Stimulated activated CD4-positive, alpha-beta T cell treated with anti-CD3 and anti-CD28 coated beads, Interleukin-12 subunit alpha, Interleukin-12 subunit beta, amount 100 ng/mL, for 48 hours (primary cell): ENCODE measurements around the gene COL15A1.

ENCODE experiments used
- DNase-seq, 3 donors: peaks; one replicate each; pipeline ENCODE4 v3.0.0-alpha.2; 2020; ENCODE audit warnings: low read depth in 2 of 3, low spot score in 1 of 3

COL15A1 gene

DNA sequence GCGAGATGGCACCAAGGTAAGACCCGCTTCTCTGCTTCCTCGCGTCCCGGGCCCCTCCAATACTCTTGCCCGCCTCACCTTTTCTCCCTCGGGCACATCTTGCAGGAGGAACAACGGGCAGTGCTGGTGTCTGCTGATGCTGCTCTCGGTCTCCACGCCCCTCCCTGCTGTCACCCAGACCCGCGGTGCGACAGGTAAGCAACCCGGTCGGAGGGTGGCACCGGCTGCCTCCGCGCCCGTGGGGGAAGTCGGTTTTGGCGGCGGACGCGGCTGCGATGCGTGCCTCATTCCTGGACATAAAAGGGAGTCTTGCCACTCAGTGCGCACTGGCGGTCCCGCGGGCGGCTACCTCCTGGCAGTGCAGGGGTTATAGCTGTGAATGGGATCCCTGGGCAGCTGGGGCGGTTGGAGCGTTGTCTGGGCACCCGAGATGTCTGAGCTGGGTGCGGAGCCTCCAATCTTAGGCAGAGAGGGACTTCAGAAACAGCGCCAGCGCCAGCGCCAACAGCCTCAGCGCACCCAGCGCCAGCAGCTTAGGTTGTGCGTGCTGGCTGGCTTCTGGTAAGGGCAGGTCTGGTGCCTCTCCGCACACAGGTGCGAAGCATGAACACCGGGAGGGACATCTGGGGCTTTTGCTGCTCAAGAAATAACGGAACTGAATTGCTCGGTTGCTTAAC lies 488 bp downstream of the COL15A1 start:
- DNase-seq: no peak

DNA sequence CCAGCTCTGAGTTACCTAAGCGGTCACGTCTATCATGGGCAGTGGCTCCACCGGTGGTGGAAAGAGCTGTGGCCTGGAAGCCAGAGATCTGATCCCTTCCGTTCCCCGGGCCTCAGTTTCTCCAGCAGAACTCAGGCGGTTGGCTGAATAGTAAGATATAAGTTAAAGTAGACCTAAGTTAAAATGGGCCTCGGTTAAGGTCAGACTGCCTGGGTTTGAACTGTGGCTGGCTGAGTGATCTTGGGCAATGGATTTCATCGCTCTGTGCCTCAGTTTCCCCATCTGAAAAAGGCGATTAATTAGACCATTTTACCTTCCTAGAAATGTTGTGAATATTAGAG lies 997 bp downstream of the COL15A1 start:
- DNase-seq: no peak

DNA sequence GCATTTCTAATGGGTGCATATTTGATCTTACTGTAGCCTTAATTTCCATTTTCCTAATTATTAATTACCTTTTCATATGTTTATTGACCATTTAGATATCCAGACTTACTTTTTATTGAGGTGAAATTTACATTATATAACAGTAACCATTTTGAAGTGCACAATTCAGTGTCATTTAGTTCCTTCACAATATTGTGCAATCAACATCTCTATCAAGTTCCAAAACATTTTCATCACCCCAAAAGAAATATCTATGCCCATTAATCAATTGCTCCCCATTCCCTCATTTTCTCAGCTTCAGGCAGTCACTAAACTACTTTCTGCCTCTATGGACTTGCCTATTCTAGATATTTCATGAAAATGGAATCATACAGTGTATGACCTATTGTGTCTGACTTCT lies 5.9 kb downstream of the COL15A1 start:
- DNase-seq: no peak

DNA sequence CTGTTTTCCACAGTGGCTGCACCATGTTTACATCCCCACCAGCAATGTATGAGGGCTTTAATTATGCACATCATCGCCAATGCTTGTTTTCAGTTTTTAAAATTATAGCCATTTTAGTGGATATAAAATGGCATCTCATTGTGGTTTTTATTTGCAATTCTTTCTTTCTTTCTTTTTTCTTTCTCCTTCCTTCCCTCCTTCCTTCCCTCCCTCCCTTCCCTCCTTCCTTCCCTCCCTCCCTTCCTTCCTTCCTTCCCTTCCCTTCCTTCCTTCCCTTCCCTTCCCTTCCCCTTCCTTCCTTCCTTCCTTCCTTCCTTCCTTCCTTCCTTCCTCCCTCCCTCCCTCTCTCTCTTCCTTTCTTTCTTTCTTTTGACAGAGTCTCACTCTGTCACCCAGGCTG lies 6.6 kb downstream of the COL15A1 start:
- no peak for DNase-seq

DNA sequence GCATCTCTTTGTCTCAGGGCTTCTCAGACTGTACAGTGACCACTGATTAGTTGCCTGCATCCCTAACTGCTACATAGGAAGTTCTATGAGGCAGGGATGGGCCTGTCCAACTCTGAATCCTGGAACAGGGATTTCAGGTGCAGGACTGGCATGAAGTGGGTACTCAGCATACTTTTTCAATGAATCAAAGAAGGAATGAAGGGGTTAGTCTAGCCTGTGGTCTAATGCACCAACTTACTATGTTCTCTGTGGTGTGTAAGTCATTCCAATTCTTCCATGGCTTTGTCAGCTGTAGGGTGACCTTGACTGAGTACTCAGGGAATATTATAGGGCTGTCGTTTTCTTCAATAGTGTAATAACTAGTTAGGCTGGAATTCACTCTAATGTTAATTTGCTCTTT lies 8.3 kb downstream of the COL15A1 start:
- DNase-seq: no peak

DNA sequence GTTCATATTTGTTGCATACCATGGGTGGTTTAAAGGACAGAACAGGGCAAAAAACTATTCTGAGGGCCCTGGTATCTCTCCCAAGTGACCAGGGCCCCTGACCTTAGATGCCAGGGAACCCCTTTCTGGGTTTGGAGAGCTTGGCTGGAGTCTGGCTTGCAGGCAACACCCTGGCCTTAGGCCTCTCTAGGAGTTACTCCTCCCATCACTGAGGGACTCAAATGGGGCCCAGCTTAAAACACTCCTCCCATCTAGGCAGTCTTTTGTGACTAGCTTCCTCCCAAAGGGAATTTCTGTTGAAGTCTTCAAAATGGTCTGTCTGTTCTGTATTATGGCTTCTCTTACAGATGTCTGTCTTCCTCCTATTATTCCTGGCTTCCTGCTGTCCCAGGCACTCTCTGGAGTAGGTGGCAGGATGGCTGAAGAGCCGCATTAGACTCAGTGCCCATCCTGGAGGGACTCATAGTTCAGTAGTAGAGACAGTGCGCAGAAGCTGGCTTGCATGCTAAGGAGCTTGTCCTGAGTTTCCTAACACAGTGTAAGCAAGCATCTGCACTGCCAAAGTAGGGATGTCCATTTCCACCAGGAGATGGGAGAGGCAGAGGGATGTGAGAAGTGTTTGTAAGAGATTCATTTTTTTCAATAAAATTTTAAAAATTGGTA lies 10.0 kb downstream of the COL15A1 start:
- DNase-seq: no peak

DNA sequence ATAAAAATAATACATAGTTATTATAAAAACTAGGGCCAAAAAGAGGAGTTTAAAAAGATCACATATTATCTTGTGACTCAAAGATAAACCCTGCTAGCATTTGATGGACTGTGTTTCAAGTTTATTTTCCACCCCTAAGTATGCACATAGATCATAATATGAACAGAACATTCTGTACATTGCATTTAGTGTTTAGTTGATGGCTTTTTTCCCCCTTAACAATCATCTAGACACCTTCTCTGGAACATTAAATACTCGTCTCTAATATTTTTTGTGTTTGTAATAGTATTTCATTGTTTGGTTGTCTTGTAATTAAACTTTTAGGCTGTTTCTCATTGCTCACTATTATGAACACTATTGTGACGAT lies 10.5 kb downstream of the COL15A1 start:
- DNase-seq: no peak

DNA sequence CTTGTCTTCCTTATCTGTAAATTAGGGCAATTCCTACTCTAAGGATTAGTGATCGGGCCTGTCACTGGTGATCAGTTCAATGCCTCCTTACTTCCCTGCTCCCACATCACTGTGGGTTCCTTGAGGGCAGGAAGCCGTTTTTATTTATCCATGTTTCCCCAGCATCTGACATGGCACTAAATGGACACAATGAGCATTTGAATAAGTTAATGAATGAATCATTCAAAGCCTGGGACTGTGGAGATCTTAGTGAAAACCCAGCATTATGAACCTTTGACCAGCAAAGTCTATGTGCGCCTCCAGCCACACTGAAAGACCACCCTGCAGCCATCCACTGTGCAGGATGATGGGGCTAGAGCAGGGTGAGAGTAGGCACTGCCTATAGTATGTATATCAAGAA lies 11.6 kb downstream of the COL15A1 start:
- no peak for DNase-seq

DNA sequence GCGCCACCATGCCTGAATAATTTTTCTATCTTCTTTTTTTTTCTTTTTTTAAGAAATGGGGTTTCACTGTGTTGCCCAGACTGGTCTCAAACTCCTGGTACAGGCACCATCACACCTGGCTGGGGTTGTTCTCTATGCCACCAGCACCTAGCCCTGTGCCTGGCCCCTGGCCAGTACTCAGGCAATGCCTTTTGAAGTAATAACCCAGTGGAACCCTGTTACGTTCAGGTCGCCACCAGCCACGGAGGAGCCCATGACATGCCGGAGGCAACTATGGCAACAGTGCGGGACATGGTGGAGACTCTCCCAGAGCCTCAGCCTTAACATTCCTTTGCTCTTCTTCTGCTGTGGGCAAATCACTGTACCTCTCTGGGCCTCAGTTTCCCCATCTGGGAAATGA lies 14.1 kb downstream of the COL15A1 start:
- no peak for DNase-seq

DNA sequence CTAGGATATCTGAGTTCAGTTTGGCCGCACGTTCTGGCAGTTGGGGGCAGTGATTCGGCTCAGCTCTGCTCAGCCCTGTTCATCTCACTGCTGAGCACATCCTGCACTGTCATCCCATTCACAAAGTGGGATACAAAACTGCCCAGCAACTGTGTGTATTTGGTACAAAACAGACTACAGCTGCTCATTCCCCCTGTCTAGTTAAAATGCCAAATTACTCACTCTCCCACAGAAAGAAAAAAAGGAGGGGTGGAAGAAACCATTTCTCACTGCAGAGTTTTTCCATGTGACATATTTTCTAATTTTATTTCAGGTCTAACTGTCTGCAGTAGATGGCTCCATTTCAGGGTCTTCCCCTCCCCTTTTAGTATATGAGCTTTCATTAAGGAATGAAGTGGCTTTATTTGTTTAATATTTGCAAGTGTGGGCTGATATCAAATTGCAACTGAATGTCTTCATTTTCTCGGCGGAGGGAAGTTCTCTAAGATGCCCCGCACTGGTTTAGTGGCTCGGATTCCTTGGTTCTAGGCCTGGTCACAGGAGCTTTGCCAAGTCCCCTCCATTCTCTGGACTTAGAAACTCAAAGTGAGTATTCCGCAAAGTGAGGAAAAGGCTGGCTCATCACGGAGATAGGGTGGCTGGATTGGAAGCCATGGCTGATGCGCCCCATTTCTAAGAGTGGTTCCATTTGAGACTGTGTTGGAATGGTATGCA lies 14.7 kb downstream of the COL15A1 start:
- DNase-seq: no peak

DNA sequence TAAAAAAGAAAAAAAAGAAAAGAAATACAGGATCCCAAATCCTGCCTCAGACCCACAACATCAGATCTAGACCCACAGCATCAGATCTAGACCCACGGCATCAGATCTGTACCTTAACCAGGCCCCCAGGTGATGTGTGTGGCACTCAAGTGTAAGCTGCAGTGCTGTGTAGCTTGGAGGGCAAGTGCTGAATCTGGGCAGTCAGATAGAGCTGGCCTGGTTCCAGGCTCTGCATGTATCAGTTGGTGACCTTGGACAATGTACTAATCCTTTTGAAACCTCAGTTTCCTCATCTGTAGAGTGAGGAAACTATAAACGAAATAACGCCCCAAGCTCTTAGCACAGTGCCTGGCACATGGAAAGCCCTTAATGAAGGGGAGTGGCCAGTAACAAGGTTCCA lies 16.7 kb downstream of the COL15A1 start:
- DNase-seq: no peak

DNA sequence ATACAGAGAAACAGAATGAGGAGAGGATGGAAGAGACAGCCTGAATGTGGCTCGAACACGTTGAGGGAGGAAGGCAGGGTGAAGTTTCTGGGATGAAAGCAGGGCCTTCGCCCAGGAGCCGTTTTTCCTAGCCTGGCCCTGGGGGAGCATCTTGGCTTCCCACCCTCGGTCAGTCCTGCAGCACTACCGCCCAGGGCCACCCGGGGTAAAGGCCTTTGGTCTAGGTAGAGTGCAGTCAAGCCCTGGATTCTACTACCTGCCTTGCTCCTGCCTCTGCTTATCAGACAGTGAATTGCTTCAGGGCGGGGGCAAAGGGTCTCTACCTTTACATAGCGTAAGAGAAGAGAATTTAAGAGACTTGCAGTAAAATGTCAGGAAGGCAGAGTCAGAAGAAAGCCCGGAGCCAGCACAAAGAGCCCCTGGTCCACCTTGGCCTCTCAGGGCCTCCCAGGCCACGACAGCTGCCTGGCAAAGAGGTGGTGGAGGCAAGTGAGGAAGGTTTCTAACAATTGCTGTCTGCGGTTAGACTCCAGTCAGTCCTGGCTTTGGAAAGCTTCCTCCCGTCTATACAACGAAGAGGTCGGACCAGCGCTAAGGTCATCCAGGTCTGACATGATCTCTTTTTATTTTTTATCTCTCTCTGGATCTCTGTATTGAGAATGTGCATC lies 17.9 kb downstream of the COL15A1 start:
- DNase-seq: no peak

DNA sequence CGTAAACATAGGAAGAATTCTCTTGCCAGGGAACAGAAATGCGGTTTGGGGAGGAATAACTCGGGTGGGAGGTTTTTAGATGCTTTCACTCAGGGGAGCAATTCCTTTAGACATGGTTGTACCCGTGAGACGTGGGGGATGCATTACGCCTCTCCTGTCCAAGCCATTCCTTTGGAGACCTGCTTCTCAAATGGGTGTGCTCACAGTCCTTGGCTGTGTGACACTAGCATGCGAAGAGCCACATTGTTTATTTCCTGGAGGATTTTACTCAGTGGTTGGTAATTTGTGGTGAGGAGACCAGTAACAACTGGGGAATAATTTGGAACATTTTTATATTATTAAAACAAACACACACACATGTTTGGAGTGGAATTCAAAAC lies 18.5 kb downstream of the COL15A1 start:
- no peak for DNase-seq

DNA sequence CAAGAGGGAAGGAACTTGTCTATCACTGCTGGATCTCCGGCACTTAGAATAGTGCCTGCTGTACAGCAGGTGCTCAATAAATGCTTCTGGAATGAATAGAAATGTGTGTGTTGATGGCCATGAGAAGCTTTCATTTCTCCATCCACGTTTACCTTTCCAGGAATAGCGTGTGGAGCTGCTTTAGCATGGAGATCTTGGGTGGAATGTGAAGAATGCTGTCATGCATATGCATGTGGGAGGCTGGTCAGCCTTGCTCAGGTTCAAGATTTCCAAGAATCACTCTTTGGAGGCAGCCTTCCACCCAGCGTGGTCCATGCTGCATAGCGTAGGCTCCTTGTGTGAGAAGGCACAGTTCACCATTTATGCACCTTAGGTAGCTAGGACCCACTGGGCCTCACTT lies 19.2 kb downstream of the COL15A1 start:
- no peak for DNase-seq

DNA sequence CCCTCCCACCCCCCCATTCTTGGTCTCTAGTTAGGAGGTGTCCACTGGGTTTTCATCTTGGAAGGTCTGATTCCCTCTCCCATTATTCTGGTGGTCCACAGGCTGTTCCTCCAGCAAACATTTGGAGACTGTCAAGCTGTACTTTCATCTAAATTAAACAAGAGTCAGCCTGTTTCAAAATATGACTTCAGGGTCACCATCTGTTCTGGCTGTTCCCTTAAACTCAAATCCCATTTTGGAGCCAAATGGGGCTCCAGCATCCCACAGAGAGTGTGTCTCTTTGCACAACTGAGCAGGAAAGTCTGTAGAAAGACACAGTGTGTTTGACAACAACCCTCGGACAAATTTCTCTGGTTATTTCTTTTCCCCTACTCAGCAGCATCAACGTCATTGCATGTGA lies 20.5 kb downstream of the COL15A1 start:
- no peak for DNase-seq

DNA sequence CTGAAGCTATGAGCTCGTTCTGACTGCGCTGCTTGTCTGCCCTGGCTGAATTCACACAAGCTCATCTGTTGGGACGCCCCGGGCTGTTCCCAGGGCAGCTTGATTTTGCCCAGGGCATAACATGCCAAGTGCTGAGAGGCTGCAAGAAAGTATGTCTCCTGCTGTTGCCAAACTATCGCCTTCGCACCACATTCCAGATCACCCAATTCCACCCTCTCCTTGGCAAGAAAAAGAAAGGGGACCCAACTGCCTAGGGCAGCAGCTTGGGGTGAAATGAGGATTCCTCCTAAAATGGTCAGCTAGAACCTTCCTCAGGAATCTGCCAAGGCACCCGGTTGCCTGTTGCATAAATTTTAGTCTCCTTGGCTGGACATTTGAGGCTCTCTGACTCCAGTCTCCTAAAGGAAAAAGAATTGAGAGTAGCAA lies 21.2 kb downstream of the COL15A1 start:
- DNase-seq: no peak

DNA sequence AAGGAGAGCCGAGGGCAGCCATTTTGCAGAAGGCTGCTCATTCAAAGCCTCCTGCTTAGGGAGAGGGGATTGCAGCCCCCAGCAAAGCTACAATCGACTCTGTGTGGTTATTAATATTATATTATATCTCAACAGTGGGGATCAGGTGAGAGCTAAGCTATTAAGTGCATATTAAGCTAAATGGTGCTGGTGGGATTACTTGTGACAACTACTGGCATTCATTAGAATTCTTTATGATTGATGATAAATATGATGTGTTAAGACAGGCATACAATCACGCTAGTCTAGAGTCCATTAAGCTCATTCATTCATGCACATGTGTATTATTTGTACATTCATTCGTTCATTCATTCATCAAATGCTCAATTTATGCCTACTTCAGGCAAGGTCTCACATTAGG lies 23.0 kb downstream of the COL15A1 start:
- DNase-seq: no peak

DNA sequence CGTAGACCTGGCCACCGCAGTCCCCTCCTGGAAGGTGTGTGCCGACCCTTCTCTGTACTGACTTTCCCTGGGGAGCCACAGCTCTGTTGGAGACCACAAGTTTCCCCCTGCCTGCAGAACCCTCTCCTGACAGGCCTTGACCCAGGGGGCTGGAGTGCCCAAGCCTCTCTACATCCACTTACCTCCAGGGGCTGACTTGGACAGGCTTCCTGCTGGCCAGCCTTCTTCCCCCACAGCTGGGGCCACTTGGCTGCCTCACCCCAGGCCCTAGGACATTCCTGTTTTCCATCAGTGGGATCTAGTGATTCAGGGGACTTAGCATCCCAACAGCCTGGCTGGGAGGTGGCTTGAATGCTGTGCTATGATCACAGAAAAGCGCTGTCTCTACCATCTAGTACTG lies 23.6 kb downstream of the COL15A1 start:
- no peak for DNase-seq

DNA sequence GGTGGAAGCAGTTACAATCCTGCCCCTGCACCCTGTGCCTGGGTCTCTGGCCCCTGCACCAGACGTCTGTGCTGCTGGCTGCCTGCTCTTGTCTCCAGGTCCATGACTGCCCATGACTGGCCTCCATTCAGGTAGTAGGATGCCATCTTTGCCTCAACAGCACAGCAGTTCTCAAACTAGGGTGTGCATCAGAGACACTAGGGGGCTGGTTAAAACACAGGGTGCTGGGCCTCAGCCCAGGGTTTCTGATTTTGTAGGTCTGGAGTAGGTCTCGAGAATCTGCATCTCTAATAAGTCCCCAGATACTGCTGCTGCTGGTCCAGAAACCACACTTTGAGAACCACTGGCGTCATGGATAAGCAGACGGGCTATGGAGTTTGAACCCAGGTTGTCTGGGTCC lies 24.0 kb downstream of the COL15A1 start:
- no peak for DNase-seq

DNA sequence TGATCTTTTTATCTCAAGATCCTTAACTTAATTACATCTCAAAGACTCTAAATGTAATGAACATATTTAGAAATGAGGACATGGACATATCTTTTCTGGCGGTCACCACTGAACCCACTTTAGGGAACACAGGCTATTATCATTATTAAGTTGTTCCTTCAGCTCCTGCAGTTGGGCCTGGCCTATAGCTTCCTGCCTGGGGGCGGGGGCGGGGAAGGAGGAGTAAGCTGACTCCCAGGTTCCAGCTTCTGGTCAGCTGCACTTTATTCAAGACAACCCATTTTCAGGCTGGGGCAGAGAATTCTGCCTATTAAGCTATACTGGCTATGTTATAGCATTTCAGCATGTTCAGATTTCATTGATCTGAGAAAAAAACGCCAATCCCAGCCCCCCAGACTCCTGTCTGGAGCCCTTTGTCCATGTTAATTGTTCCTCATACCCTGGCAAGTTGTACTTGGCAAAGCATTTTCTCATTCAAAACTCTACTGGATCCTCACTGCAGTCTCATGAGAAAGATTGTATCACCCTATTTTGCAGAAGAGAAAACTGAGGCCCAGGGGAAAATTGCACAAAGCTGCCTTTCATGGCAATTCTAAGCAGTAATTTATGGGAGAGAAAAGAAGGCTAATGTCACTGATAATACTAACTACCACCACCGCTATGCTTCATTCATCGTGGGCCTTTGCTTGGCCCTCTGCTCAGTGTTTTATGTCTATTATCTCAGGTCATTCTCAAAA lies 25.1 kb downstream of the COL15A1 start:
- no peak for DNase-seq

DNA sequence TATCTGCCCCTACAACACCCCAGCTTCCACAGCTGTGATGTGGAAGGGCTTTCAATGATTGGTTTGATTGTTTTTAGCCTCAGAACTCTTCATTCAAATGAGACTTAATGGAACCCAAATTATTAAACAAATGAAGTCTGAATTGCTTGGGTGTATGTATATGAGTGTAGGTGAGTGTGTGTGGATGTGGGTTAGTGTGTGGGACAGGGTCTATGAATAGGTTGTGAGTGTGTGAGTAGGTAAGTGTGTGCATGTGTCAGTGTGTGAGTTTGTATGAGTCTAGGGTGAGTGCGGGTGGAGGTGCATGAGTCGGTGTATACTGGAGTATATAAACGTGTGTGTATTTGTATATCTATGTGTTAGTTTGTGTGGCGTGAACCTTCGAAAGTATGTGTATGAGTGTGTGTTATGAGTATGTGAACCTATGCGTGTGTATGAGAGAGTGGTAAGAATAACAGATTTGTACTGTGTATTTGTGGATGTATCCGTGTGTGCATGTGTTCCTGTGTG lies 26.9 kb downstream of the COL15A1 start:
- DNase-seq: no peak
